HG03460 (cell line): ENCODE results near the gene TMEFF2.

ENCODE experiments used
- ATAC-seq: cut with Tn5 transposase; IDR thresholded peaks from one replicate; pipeline ENCODE4 v1.9.1; 2021; ENCODE audit not compliant: unreplicated experiment

TMEFF2 gene

DNA sequence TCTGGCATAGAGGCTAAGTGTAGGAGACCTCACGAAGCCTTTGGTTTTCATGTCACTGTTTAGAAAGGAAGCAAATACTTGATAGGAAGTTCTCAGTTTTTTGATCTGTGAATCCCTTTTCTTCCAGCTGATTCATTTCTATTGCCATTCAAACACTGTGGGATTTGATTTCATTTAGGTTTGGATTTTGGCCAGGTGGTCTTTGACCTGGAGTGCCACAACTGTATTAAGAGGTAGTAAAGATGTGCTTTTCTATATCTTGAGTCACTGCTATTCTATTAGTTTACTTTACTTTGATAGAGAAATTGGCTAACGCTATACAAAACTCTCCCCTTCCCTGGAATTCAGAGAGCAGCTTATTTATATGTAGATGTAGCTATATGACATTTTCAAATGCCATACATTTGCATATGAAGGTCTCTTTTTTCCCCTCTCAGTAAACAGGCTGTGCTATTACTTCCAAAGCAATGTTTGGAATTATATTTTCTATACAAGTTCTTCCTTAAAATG, 215.5 kb downstream of the TMEFF2 start:
- ATAC-seq = no peak

GRCh38 chr2:191977754-191978153, 217.0 kb downstream of the TMEFF2 start:
- ATAC-seq = no peak

DNA sequence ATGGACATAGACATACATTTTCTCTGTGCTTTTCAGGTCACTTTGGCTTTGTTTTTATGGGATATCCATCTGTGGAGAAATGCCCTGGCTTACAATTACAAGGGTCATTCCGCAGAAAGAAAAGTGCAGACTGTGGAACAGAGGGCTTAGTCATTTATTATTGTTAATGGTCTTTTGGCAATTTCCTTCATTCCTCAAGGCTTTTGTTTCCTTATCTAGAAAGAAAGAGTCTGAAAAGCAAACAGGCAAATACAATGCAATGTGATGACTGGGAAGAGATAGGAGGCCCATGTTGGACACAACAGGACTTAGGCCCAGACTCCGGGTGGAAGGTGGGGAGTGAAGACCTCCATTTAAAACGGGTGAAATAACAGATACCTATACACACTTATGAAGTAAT, 218.3 kb downstream of the TMEFF2 start:
- no peak for ATAC-seq

DNA sequence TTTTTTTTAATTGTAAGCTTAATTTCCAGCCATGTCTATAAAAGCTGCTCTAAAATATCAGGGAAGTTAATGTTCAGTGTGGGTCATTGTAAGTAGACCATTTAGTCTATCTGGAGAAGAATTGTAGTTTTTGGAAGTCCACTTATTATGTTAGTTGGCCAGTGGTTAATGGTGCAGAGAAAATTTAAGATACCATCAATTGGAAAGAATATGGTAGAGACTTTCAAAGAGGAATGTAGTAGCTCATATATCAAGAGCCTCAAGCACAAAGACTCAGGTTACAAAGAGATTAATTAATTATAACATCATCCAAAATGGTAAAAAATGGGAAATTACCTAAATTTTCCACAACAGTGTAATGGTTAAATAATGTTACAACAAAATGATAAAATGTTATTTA, 220.1 kb downstream of the TMEFF2 start:
- ATAC-seq = no peak

DNA sequence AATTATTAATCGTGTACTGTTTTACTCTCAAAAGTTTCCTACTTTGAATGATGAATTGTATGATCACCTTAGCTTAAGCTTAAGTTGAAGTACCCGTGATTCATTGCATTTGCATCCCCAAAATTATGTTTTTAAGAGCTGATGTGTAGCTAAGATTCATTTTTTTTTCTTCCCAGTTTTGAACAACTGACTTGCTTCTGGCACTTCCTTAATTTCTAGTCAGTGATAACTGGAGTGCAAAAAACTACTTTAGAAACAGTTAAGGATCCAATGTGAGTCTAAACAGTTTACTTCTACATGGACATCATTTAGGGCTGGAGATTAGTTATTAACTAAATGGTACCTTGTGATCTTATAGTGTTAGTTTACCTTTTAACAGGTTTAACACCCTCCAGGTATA, 223.9 kb downstream of the TMEFF2 start:
- ATAC-seq = no peak

GRCh38 chr2:191968120-191968519, 226.6 kb downstream of the TMEFF2 start:
- no peak for ATAC-seq

GRCh38 chr2:191965733-191966132, 229.0 kb downstream of the TMEFF2 start:
- ATAC-seq = no peak

- no peak for ATAC-seq
Measured at GRCh38 chr2:191961556-191961955, 233.2 kb downstream of the TMEFF2 start.

- no peak for ATAC-seq
Measured at GRCh38 chr2:191959209-191959608, 235.5 kb downstream of the TMEFF2 start.

- no peak for ATAC-seq
Measured at GRCh38 chr2:191957996-191958860, 236.5 kb downstream of the TMEFF2 start.

DNA sequence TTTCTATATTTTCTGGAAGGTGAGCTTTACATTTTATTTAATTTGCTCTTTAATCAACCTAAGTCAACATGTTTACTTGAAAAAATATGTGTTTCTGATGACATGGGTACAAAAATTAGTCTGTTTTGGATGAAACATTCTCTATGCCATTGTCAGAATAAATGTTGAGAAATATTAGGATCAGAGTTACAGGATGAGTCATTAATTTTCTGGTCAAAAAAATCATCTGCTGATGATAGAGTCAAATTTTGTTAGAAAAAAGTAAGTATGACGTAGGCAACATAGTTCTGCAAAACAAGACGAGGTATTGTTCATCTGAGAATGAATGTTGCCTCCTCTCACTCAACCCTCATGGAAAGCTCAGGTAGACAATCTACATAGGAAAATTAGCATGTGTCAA, 240.3 kb downstream of the TMEFF2 start:
- ATAC-seq = no peak

- ATAC-seq = no peak
Measured at GRCh38 chr2:191952515-191953270, 242.0 kb downstream of the TMEFF2 start.

- no peak for ATAC-seq
Measured at GRCh38 chr2:191951832-191952231, 242.9 kb downstream of the TMEFF2 start.

DNA sequence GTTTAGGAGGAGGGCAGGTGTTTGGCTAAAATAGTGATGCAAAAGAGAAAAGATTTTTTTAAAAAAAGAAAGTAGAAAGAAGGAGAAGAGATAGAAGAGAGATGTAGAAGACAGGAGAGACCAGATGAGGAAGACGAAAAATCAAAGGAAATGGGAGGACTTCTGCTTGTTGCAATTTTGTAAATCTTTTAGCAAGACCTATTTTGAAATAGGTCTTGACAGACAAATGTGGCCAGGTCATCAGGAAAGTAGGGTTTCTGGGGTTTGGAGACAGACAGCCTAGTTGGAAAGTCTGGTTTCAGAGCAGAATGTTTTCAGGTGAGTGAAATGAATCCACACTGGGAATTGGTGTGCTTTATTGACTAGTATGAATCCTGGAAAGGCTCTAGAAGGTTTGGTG, 243.4 kb downstream of the TMEFF2 start:
- no peak for ATAC-seq

GRCh38 chr2:191950132-191950874, 244.4 kb downstream of the TMEFF2 start:
- ATAC-seq = no peak

DNA sequence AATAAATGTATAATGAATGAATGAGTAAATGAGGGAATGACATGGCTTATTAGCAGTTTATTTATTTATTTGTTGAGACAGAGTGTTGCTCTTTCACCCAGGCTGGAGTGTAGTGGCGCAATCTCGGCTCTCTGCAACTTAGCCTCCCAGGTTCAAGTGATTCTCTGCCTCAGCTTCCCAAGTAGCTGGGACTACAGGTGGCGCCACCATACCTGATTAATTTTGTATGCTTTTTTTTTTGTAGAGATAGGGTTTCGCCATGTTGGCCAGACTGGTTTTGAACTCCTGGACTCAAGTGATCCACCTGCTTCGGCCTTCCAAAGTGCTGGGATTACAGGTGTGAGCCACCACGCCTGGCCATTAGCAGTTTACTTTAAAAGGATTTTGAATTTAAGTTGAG, 247.5 kb downstream of the TMEFF2 start:
- no peak for ATAC-seq

- ATAC-seq = no peak
Measured at GRCh38 chr2:191946471-191947182, 248.1 kb downstream of the TMEFF2 start.

DNA sequence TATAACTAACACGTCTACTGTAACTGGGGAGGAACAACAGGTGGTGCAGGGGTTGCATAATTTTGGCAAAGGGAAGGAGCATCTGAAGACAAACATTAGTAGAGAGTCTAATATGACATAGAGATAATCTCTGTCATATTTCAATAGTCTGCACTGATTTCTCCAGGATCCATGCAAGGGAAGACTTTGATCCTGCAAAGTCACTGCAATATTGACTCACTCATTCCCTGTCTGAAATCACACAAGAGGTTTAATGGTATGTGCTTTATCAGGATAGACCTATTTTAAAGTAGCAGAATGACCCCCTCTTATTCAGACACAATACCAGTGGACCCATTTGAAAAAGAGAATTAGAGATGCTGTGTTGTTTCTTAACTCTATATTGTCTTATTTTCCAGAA, 249.1 kb downstream of the TMEFF2 start:
- ATAC-seq = no peak

DNA sequence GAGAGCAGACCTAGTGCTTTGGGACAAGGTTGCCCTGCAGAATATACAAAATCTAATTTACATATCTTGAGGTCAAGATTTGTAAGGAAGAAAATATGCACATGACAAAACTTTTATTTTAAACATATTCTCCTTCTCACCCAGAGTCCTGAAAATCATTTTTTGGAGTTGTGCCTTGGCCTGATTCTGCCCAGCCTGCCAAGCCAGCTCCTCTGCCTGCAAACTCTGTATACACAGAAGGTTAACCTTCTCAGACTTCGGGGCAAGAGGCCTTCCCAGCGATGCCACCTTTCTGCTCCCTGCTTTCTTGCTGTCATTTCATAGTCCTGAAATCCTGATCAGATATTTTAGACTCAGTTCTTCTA, 252.0 kb downstream of the TMEFF2 start:
- no peak for ATAC-seq

DNA sequence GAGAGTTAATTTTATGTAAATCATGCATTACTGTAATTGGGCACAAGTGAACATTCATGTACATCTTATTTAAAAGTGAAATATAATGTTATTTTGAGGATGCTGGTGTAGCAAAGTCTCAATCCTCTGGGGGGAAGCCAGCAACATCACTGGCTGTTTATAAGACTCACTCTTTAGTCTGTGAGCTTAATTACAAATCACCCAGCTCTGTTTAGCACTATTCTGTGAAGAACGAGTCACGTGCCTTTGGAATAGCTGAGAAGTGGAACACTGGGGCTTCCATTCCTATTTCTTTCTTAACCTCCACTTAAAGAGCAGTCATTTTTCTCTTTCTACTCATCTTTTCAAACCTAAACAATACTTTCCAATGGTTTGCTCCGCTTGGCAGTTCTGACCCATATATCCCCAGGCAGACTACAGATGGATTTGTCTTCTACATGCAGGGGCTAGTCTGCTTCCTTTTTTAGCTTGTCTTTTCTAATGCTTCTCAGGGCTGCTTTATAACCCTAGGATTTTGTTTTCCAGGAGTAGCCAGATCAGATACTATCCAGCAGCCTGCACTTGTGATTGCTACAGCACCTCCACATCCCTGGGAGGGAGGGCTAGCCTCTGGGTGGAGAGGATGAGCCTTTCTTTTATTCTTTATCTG, 252.5 kb downstream of the TMEFF2 start:
- no peak for ATAC-seq
